HL-60 (cell line): Measurements from ENCODE around the gene PAQR4.

Experiments used
- POLR2AphosphoS5 ChIP-seq: IDR thresholded peaks from 2 replicates; pipeline ENCODE4 v1.6.1; 2012; ENCODE audit warnings: low read depth
- TF ChIP-seq, protein P1 (sequence below): IDR thresholded peaks from one replicate; pipeline ENCODE4 v1.5.1; 2011; ENCODE audit warnings: low read length, control low read depth, inconsistent platforms; ENCODE audit not compliant: insufficient read depth
- TF ChIP-seq, protein P2 (sequence below): IDR thresholded peaks from 2 replicates; pipeline ENCODE4 v1.6.1; 2012; ENCODE audit warnings: low read depth; ENCODE audit not compliant: insufficient replicate concordance

DNA sequence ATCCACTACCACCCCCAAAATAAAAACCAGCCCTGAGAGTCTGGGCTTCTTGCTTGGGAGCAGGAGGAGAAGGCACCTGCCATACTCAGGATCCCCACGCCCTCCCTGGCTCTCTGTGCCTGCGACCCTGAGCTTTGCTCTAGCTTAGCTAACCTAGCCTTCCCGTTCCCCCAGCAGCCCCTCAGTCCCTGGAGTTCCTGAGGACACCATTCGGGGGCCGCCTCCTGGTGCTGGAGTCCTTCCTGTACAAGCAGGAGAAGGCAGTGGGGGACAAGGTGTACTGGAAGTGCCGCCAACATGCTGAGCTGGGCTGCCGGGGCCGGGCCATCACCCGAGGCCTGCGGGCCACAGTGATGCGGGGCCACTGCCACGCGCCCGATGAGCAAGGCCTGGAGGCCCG lies 38.9 kb upstream of the PAQR4 start:
- TF ChIP-seq, protein P1, sequence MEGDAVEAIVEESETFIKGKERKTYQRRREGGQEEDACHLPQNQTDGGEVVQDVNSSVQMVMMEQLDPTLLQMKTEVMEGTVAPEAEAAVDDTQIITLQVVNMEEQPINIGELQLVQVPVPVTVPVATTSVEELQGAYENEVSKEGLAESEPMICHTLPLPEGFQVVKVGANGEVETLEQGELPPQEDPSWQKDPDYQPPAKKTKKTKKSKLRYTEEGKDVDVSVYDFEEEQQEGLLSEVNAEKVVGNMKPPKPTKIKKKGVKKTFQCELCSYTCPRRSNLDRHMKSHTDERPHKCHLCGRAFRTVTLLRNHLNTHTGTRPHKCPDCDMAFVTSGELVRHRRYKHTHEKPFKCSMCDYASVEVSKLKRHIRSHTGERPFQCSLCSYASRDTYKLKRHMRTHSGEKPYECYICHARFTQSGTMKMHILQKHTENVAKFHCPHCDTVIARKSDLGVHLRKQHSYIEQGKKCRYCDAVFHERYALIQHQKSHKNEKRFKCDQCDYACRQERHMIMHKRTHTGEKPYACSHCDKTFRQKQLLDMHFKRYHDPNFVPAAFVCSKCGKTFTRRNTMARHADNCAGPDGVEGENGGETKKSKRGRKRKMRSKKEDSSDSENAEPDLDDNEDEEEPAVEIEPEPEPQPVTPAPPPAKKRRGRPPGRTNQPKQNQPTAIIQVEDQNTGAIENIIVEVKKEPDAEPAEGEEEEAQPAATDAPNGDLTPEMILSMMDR = no peak
- TF ChIP-seq, protein P2, sequence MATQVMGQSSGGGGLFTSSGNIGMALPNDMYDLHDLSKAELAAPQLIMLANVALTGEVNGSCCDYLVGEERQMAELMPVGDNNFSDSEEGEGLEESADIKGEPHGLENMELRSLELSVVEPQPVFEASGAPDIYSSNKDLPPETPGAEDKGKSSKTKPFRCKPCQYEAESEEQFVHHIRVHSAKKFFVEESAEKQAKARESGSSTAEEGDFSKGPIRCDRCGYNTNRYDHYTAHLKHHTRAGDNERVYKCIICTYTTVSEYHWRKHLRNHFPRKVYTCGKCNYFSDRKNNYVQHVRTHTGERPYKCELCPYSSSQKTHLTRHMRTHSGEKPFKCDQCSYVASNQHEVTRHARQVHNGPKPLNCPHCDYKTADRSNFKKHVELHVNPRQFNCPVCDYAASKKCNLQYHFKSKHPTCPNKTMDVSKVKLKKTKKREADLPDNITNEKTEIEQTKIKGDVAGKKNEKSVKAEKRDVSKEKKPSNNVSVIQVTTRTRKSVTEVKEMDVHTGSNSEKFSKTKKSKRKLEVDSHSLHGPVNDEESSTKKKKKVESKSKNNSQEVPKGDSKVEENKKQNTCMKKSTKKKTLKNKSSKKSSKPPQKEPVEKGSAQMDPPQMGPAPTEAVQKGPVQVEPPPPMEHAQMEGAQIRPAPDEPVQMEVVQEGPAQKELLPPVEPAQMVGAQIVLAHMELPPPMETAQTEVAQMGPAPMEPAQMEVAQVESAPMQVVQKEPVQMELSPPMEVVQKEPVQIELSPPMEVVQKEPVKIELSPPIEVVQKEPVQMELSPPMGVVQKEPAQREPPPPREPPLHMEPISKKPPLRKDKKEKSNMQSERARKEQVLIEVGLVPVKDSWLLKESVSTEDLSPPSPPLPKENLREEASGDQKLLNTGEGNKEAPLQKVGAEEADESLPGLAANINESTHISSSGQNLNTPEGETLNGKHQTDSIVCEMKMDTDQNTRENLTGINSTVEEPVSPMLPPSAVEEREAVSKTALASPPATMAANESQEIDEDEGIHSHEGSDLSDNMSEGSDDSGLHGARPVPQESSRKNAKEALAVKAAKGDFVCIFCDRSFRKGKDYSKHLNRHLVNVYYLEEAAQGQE = no peak
- no peak for TF ChIP-seq POLR2AphosphoS5
